ENCODE measurements around the gene TMED9.
"Not testable (repeated sequence)": the region's sequence is repeated elsewhere in the genome, so short reads cannot be mapped to it uniquely, and the experiment has no call there.

Gene TMED9

GRCh38 chr5:177609076-177610059 lies 17.4 kb downstream of the TMED9 start:
- H3K4me1 ChIP-seq (ENCODE audit: control insufficient read depth, insufficient read depth, low read length) = peaks cover 23% of the 10 kb centered on the region
- no peaks in the 10 kb centered on the region for H3K9me3 ChIP-seq (ENCODE audit: control insufficient read depth, low read length)
- H3K27me3 ChIP-seq (ENCODE audit: control insufficient read depth, insufficient read depth, low read length) = no peaks in the 10 kb centered on the region
- H3K9ac ChIP-seq (ENCODE audit: low read length) = no peak overlapping the region
- no peak overlapping the region for H3K4me3 ChIP-seq (ENCODE audit: low read length)
- no peaks in the 10 kb centered on the region for H3K36me3 ChIP-seq (ENCODE audit: control insufficient read depth, insufficient read depth, low read length)

DNA sequence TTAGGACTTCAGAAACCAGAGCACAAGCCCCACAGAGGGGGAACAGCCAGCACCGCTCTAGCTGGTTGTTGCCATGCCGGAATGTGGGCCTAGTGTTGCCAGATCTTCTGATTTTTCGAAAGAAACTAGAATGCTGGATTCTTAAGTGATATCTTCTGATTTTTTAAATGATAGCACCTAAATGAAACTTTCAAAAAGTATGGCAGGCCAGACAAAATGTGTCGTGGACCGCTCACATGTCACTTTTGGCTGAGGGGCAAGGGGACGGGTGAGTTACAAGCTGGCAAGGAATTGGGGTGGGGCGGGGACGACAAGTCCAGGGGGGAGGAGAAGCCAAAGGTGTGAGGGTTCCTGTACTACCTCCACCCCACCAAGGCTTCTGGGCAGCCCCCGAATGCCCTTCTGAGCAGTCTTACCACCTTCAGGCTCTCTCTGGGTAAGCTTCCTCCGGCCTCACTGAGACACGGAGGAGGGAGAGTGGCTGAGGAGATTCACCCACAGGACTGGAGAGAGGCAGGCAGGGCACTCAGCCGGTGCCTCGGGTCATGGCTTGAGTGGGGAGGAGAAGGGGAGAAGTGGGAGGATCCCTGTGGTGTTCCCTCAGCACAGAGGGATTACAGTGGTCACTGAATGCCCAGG lies 18.2 kb downstream of the TMED9 start:
- Histone ChIP-seq H3K9ac (ENCODE audit: low read length) (no peak overlapping the region), H3K36me3 (ENCODE audit: control insufficient read depth, insufficient read depth, low read length) (no peaks in the 10 kb centered on the region), H3K9me3 (ENCODE audit: control insufficient read depth, low read length) (no peaks in the 10 kb centered on the region), H3K4me3 (ENCODE audit: low read length) (no peak overlapping the region), H3K4me1 (ENCODE audit: control insufficient read depth, insufficient read depth, low read length) (peaks cover 15% of the 10 kb centered on the region), H3K27me3 (ENCODE audit: control insufficient read depth, insufficient read depth, low read length) (no peaks in the 10 kb centered on the region)

DNA sequence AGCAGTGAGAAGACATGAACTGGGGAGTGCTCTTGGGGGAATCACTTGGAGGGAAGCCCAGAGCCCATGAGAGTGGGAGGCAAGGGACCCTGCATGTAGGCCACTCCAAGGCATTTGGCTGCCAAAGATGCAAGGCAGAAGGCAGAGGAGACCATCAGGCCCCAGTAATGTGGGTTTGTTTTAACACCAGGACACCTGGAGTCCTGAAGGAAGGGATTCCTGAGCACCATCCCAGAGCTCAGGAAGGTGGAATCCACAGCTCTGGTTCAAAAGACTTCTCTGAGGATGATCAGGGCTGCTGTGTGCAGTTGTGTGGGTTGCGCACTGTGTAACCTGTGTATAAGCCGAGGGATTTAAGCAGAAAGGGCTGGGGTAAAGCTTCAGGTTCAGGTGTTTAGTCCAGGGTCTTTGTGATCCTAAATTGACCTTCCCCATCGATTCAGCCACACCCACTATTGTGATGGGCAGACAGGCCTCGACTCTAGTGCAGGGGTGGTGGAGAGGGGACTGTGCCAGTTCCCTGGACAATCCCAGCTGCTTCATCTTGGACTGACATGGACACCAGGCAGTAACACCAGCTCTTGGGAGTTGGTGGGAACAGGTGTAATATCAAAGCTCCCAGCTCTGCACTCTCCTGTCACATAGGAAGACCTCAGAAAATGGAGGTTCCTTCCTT lies 18.9 kb downstream of the TMED9 start:
- Histone ChIP-seq H3K36me3 (ENCODE audit: control insufficient read depth, insufficient read depth, low read length) (no peaks in the 10 kb centered on the region), H3K4me3 (ENCODE audit: low read length) (no peak overlapping the region), H3K4me1 (ENCODE audit: control insufficient read depth, insufficient read depth, low read length) (peaks cover 9% of the 10 kb centered on the region), H3K9me3 (ENCODE audit: control insufficient read depth, low read length) (no peaks in the 10 kb centered on the region), H3K27me3 (ENCODE audit: control insufficient read depth, insufficient read depth, low read length) (no peaks in the 10 kb centered on the region), H3K9ac (ENCODE audit: low read length) (no peak overlapping the region)

DNA sequence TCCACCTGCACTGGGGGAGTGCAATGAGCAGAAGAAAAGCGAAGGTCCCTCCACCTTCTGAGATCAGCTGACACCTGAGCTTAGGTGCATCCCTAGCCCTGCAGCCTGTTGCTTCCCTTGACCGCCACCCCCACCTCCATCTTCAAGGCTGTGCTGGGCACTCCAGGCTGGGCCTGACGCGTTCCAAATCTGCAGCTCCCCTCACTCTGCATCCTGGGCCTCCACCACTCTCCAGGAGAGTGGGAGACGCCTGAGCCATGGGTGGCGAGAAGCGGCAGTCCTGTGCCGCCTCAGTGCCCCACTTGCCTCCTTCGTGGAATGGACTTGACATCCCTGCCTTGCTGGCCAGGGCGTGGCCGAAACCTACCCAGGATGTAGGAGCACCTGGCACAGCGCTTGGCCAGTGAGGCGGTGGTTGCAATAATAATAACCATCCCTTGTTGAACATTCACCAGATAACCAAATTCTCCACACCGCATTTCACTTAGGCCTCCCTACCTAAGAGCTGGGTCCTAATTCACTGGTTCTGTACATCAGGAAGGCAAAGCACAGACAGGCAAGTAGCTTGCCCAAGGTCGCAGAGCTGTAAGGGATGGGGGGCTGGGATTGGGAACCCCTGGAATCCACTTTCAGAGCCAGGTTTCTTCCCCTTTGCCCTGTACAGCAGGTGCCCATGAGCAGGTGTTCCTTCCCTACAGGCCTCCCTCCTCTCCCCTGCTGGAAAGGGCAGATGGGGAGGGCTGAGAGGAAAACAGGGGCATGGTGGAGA lies 19.6 kb downstream of the TMED9 start:
- H3K27me3 ChIP-seq (ENCODE audit: control insufficient read depth, insufficient read depth, low read length) = no peaks in the 10 kb centered on the region
- no peaks in the 10 kb centered on the region for H3K9me3 ChIP-seq (ENCODE audit: control insufficient read depth, low read length)
- peaks cover 9% of the 10 kb centered on the region for H3K4me1 ChIP-seq (ENCODE audit: control insufficient read depth, insufficient read depth, low read length)
- H3K4me3 ChIP-seq (ENCODE audit: low read length) = no peak overlapping the region
- H3K36me3 ChIP-seq (ENCODE audit: control insufficient read depth, insufficient read depth, low read length) = no peaks in the 10 kb centered on the region
- H3K9ac ChIP-seq (ENCODE audit: low read length) = no peak overlapping the region

GRCh38 chr5:177612215-177612673 lies 20.2 kb downstream of the TMED9 start:
- Histone ChIP-seq H3K4me3 (ENCODE audit: low read length) (no peak overlapping the region), H3K36me3 (ENCODE audit: control insufficient read depth, insufficient read depth, low read length) (no peaks in the 10 kb centered on the region), H3K27me3 (ENCODE audit: control insufficient read depth, insufficient read depth, low read length) (no peaks in the 10 kb centered on the region), H3K9me3 (ENCODE audit: control insufficient read depth, low read length) (no peaks in the 10 kb centered on the region), H3K4me1 (ENCODE audit: control insufficient read depth, insufficient read depth, low read length) (peaks cover 6% of the 10 kb centered on the region), H3K9ac (ENCODE audit: low read length) (no peak overlapping the region)

DNA sequence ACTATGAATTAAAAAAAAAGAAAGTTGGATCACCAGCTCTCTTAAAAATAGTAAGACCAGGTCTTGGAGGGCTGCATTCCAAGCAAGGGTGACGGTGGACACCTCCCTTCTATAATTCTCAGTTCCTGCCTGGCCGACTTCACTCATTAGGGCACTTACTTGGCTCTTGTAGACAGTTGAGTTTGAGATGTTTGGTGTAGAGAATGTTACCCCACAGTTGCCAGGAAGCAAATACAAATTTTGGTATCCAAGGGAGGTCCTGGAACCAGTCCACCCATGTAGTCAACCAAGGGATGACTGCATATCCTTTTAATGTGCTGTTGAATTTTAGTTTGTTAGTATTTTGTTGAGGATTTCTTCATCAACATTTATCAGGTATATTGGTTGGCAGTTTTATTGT lies 28.6 kb downstream of the TMED9 start:
- Histone ChIP-seq H3K4me1 (ENCODE audit: control insufficient read depth, insufficient read depth, low read length) (no peaks in the 10 kb centered on the region), H3K36me3 (ENCODE audit: control insufficient read depth, insufficient read depth, low read length) (no peaks in the 10 kb centered on the region), H3K9me3 (ENCODE audit: control insufficient read depth, low read length) (no peaks in the 10 kb centered on the region), H3K4me3 (ENCODE audit: low read length) (no peak overlapping the region), H3K9ac (ENCODE audit: low read length) (no peak overlapping the region), H3K27me3 (ENCODE audit: control insufficient read depth, insufficient read depth, low read length) (no peaks in the 10 kb centered on the region)

- not testable (repeated sequence) for H3K9me3 ChIP-seq (ENCODE audit: control insufficient read depth, low read length); H3K9ac ChIP-seq (ENCODE audit: low read length); H3K4me1 ChIP-seq (ENCODE audit: control insufficient read depth, insufficient read depth, low read length); H3K4me3 ChIP-seq (ENCODE audit: low read length); H3K36me3 ChIP-seq (ENCODE audit: control insufficient read depth, insufficient read depth, low read length); H3K27me3 ChIP-seq (ENCODE audit: control insufficient read depth, insufficient read depth, low read length)
Measured at GRCh38 chr5:177624172-177624571, 32.2 kb downstream of the TMED9 start.

- not testable (repeated sequence) for H3K9ac ChIP-seq (ENCODE audit: low read length); H3K36me3 ChIP-seq (ENCODE audit: control insufficient read depth, insufficient read depth, low read length); H3K9me3 ChIP-seq (ENCODE audit: control insufficient read depth, low read length); H3K27me3 ChIP-seq (ENCODE audit: control insufficient read depth, insufficient read depth, low read length); H3K4me3 ChIP-seq (ENCODE audit: low read length); H3K4me1 ChIP-seq (ENCODE audit: control insufficient read depth, insufficient read depth, low read length)
Measured at GRCh38 chr5:177630186-177630585, 38.2 kb downstream of the TMED9 start.

DNA sequence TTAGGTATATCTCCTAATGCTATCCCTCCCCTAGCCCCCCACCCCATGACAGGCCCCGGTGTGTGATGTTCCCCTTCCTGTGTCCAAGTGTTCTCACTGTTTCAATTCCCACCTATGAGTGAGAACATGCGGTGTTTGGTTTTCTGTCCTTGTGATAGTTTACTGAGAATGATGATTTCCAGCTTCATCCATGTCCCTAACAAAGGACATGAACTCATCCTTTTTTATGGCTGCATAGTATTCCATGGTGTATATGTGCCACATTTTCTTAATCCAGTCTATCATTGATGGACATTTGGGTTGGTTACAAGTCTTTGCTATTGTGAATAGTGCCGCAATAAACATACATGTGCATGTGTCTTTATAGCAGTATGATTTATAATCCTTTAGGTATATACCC lies 42.9 kb downstream of the TMED9 start:
- not testable (repeated sequence) for H3K27me3 ChIP-seq (ENCODE audit: control insufficient read depth, insufficient read depth, low read length); H3K36me3 ChIP-seq (ENCODE audit: control insufficient read depth, insufficient read depth, low read length); H3K4me3 ChIP-seq (ENCODE audit: low read length); H3K9me3 ChIP-seq (ENCODE audit: control insufficient read depth, low read length); H3K9ac ChIP-seq (ENCODE audit: low read length); H3K4me1 ChIP-seq (ENCODE audit: control insufficient read depth, insufficient read depth, low read length)

- H3K36me3 ChIP-seq (ENCODE audit: control insufficient read depth, insufficient read depth, low read length); H3K9me3 ChIP-seq (ENCODE audit: control insufficient read depth, low read length); H3K4me1 ChIP-seq (ENCODE audit: control insufficient read depth, insufficient read depth, low read length); H3K9ac ChIP-seq (ENCODE audit: low read length); H3K27me3 ChIP-seq (ENCODE audit: control insufficient read depth, insufficient read depth, low read length); H3K4me3 ChIP-seq (ENCODE audit: low read length): not testable (repeated sequence)
Measured at GRCh38 chr5:177645462-177645861, 53.5 kb downstream of the TMED9 start.

All from mucosa of stomach (tissue), 1 donor.